Measurements from ENCODE around the gene TUBG2. TPM values are rescaled to one million over a fixed set of nuclear protein-coding genes. Genes with fewer than 3 reads are reported as not detected.

Gene TUBG2
- total RNA-seq, 1 experiment from 2014 or later = 20.9 TPM

- ChIA-PET POLR2A (no interaction called here), RAD21 (ENCODE audit: low non-redundant PET in 1 of 2, low total read pairs in 2 of 2, uncharacterized antibody in 2 of 2, unreplicated experiment in 2 of 2) (no interaction called here), CTCF (no interaction called here)
- TF ChIP-seq MAX (IDR thresholded peaks at IDR 0.05) (no peak), TCF7L2 (IDR thresholded peaks at IDR 0.05; ENCODE audit: borderline replicate concordance, extremely low read depth, insufficient read depth, insufficient read length) (no peak), CTCF (IDR thresholded peaks at IDR 0.05 in 2 of 3, conservative IDR thresholded peaks at IDR 0.05 in 1 of 3; ENCODE audit: borderline replicate concordance in 1 of 3, insufficient read depth in 1 of 3, low read depth in 2 of 3, low read length in 2 of 3) (no peak), ZBTB33 (IDR thresholded peaks at IDR 0.05; ENCODE audit: extremely low read depth, insufficient replicate concordance, low read length) (no peak), ZFX (IDR thresholded peaks at IDR 0.05) (no peak)
- H3K9ac ChIP-seq (ENCODE audit: low read length) = no peak overlapping the region
- H3K9me2 ChIP-seq (ENCODE audit: insufficient read depth) = no peaks in the 10 kb centered on the region
- H3K27me3 ChIP-seq (ENCODE audit: insufficient read depth, low read length) = no peaks in the 10 kb centered on the region
- H3K4me1 ChIP-seq (ENCODE audit: control insufficient read depth in 1 of 2, insufficient read depth in 2 of 2, low read length in 2 of 2) = no peaks in the 10 kb centered on the region
- no peaks in the 10 kb centered on the region for H3K79me2 ChIP-seq (ENCODE audit: insufficient read depth, low read length)
- H3K4me2 ChIP-seq (ENCODE audit: low read length) = no peak overlapping the region
- no peak overlapping the region for H3K4me3 ChIP-seq (replicated peaks in 1 of 2; ENCODE audit: low read depth in 1 of 2, low read length in 2 of 2)
- no peak overlapping the region for H3K27ac ChIP-seq (ENCODE audit: low read depth, low read length)
- DNase-seq (ENCODE audit: low read depth, low spot score) (no peak), ATAC-seq (no peak)
- intact Hi-C loops (cut with micrococcal nuclease) = no loop called here
- H3K36me3 ChIP-seq (ENCODE audit: control insufficient read depth in 1 of 2, insufficient read depth in 2 of 2, low read length in 2 of 2) = no peaks in the 10 kb centered on the region; a peak in 1 of 4 replicates
- no peaks in the 10 kb centered on the region for H4K20me1 ChIP-seq (ENCODE audit: insufficient read depth)
- no peaks in the 10 kb centered on the region for H3K9me3 ChIP-seq (ENCODE audit: control insufficient read depth in 1 of 2, insufficient read depth in 1 of 2, low read depth in 1 of 2, low read length in 2 of 2)
- no TSS peak for BruUV-seq (replicated peaks)
- no peak overlapping the region for H2AFZ ChIP-seq (ENCODE audit: low read depth, low read length, poor library complexity, severe bottlenecking)
Measured at GRCh38 chr17:42695500-42695899, 36.4 kb downstream of the TUBG2 start.
